Fibroblast of the aortic adventitia (primary cell): ENCODE results near the gene KRT85. TPM values are rescaled to one million over a fixed set of nuclear protein-coding genes. Genes with fewer than 3 reads are reported as not detected.

Source experiments
- DNase-seq: peaks from one replicate; pipeline ENCODE4 v3.0.0-alpha.2; 2010; ENCODE audit warnings: low read depth
- H3K4me3 ChIP-seq: 2 replicates; pipeline ENCODE4 v1.5.1; 2011; ENCODE audit warnings: low read depth, mild to moderate bottlenecking, control low read depth, low read length, moderate library complexity
- total RNA-seq: library from RNA; depleted of rRNA; stranded (reverse); fragments of >200 nt; gene quantifications from 2 replicates; pipeline ENCODE4 v1.2.3, GENCODE V29; 2012; ENCODE audit warnings: low replicate concordance
- TF ChIP-seq, protein P1 (sequence below): IDR thresholded peaks from 2 replicates; pipeline ENCODE4 v1.5.1; 2011; ENCODE audit warnings: mild to moderate bottlenecking, low read length, control low read depth, inconsistent platforms; ENCODE audit not compliant: insufficient read depth

The KRT85 gene
- total RNA-seq, 1 donor, result not detected

DNA sequence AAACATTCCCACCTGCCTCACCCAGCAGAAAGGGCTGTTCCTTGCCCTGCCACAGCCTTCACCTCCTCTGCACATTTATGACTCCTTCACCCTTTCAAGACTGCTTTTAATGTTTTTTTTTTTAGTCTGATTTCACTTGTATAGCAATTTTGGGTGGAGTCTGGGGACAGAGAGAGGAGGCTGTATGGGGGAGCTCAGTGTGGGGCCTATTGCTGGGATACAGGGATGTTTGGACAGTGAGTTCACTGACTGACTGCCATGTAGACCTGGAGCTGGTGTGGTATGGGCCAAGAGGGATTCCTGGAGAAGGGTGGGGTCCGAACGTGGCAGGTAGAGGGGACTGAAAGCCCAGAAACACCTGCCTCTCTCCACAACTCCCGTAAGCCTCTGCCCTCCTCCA, 1.9 kb upstream of the KRT85 start:
- TF ChIP-seq, protein P1, sequence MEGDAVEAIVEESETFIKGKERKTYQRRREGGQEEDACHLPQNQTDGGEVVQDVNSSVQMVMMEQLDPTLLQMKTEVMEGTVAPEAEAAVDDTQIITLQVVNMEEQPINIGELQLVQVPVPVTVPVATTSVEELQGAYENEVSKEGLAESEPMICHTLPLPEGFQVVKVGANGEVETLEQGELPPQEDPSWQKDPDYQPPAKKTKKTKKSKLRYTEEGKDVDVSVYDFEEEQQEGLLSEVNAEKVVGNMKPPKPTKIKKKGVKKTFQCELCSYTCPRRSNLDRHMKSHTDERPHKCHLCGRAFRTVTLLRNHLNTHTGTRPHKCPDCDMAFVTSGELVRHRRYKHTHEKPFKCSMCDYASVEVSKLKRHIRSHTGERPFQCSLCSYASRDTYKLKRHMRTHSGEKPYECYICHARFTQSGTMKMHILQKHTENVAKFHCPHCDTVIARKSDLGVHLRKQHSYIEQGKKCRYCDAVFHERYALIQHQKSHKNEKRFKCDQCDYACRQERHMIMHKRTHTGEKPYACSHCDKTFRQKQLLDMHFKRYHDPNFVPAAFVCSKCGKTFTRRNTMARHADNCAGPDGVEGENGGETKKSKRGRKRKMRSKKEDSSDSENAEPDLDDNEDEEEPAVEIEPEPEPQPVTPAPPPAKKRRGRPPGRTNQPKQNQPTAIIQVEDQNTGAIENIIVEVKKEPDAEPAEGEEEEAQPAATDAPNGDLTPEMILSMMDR, result no peak
- no peak overlapping the region for H3K4me3 ChIP-seq
- no peak for DNase-seq

DNA sequence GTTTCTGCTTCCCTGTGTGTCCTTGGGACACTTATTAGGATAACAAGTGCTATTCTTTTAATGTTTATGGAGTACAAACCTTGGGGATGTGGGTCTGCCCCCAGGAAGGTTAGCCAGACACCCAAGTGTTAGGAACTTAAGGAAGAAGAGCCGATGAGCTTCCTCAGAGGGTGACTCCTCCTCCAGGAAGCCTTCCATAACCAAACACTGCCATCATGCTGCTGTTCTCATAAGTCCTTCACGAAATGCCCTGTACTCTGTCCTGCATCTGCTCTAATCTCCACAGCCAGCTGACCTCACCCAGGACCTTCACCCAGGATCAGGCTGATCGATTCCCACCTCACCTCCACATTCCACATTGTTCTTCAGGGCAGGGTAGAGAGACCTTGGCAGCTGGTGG, 1.2 kb upstream of the KRT85 start:
- TF ChIP-seq, protein P1, result no peak

DNA sequence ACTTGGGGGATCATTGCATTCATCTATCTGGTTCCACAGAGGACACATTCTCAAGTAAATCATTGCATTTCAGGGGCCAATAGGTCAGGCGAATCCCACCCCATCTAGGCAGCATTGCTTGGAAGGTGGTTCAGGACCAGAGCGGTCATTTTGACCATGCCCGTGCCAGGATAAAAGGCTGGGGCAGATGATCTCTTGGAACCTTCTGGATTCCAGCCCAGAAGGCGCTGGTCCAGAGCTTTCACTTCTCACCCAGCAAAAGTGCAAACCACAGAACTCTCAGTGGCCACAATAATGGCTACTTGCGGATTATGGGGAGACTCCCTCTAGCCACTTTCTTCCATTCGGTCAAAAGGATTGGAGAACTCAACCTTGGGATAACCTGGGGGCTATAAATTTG, 595 bp upstream of the KRT85 start:
- DNase-seq, result no peak
- no peak overlapping the region for H3K4me3 ChIP-seq
- TF ChIP-seq, protein P1, result no peak

More for the DNA sequence above, 1.2 kb upstream of the KRT85 start:
- no peak overlapping the region for H3K4me3 ChIP-seq
- no peak for DNase-seq

DNA sequence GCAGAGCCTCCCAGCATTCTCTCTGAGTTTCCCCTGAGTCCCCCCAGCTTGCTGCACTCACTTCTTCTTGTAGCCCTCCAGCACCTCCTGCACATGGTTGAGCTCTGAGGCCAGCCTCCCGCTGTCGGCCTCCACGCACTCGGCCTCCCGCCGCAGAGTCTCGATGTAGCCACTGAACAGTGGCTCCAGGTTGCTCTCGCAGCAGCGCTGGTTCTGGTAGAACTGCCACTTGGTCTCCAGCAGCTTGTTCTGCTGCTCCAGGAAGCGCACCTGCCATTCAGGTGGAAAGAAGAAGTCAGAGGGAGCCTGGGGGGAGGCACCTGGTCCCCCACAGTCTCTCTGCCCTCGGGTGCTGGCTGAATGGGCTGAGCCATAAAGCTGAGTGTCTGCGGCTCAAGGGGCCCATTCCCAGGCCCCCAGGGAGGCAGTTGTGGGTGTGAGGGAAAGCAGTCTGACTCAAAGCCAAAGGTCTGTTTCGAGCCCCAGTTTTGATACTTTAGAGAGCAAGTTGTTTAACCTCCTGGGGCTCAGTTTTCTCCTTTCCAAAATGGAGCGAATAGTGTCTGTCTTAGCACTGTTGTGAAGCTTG, 2.3 kb downstream of the KRT85 start:
- DNase-seq, result no peak
- no peak overlapping the region for H3K4me3 ChIP-seq
- TF ChIP-seq, protein P1, result no peak

DNA sequence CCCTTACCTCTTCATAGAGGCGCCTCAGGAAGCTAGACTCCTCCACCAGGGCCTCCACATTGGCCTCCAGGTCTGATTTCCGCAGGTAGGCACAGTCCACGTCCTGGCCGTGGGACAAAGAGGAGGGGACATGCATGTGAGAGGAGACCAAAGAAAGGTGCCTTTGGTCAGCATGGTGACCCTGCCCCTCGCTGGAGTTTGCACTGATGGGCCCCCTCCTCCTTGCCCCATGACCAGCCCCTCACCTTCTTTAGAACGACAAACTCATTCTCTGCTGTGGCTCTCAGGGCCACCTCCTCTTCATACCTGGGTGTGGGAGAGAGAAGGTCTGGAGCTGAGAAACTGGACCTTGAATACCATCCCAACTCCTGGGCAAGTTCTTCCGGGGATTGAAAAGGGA, 3.2 kb downstream of the KRT85 start:
- no peak for DNase-seq
- TF ChIP-seq, protein P1, result no peak
- no peak overlapping the region for H3K4me3 ChIP-seq

DNA sequence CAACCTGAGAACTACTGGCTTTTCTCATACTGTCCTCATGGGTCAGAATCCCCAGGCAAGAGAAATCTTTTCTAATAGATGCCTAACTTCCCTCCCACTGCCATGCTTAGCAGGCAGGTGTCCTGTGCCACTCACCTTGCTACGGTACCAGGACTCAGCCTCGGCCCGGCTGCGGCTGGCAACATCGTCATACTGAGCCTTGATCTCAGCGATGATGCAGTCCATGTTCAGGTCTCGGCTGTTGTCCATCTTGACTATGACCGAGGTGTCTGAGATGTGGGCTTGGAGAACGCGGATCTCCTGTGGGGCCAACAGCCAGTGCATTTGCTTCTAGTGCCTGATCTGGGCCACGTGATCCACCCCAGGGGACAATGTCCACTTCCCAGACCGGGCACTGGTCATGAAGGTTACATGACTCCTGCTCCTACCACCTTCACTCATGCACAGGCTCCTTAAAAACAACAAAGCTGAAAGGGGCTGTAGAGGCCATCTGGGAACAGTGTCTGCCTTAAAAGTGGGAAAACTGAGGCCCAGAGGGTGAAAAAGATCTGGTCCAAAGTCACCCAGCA, 4.1 kb downstream of the KRT85 start:
- no peak for DNase-seq
- H3K4me3 ChIP-seq, result no peak overlapping the region
- TF ChIP-seq, protein P1, result no peak

DNA sequence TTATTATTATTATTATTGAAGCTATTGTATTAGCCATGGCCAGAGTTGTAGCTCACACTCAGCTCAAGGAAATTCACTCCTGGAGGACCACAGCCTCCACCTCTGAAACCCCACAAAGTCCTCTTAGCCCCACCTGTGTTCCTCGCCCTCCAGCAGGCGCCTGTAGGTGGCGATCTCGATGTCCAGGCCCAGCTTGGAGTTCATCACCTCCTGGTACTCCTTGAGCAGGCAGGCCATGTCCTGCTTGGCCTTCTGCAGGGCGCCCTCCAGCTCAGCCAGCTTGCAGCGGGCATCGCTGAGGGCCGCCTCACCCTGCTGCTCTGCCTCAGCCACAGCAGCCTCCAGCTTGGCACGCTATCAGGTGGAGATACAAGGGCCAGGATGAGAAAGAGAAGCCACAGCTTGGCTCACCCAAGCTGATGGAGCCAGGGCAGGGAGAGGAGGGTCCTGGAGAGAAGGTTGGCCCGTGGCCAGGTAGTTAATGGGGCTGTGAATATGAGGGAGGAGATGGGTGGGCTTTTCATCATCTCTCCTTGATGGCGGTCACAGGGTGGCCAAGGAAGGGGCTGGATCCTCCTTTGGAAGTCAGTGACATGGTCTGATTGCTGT, 5.1 kb downstream of the KRT85 start:
- TF ChIP-seq, protein P1, result no peak
- DNase-seq, result no peak
- no peak overlapping the region for H3K4me3 ChIP-seq
